B cell (primary cell): Measurements from ENCODE around the gene WRAP73. TPM values are rescaled to one million over a fixed set of nuclear protein-coding genes. Genes with fewer than 3 reads are reported as not detected.

Experiments used
- ATAC-seq: fragments of 200-7000 bp; cut with Tn5 transposase; one replicate; pipeline ENCODE4 v1.10.0; 2021; ENCODE audit warnings: low read depth, mild to moderate bottlenecking, moderate number of reproducible peaks, moderate library complexity
- CTCF ChIA-PET: fragments of 350-600 bp; sonication (Branson Sonifier 250); formaldehyde crosslinking; loops from one replicate; lab custom pipeline; 2021; ENCODE audit warnings: antibody characterized with exemption, inconsistent platforms; lab: Charles Lee
- POLR2A ChIA-PET: fragments of 350-600 bp; sonication (Branson Sonifier 250); formaldehyde crosslinking; loops from one replicate; lab custom pipeline; 2021; ENCODE audit warnings: antibody characterized with exemption; lab: Charles Lee
- DNase-seq: peaks from one replicate; pipeline ENCODE4 v3.0.0; 2013
- H2AFZ ChIP-seq: 2 replicates; pipeline ENCODE4 v1.6.1; 2012; ENCODE audit warnings: mild to moderate bottlenecking, low read depth, low read length; ENCODE audit not compliant: insufficient read depth, poor library complexity, severe bottlenecking
- H3K27ac ChIP-seq, 2 donors: 1 replicate in 1 of 2; 2 replicates in 1 of 2; pipeline ENCODE4 v1.5.1; 2012 to 2013; ENCODE audit warnings: low read length in 2 of 2, mild to moderate bottlenecking in 2 of 2, moderate library complexity in 1 of 2
- H3K27me3 ChIP-seq, 4 experiments: fragments of 200-600 bp in 1 of 4; sonication (generic) in 1 of 4; replicated peaks in 1 of 4; 1 replicate in 2 of 4; 2 replicates in 2 of 4; pipeline versions ENCODE4 v1.6.1 to v1.7.0; 2013 to 2016; ENCODE audit warnings: low read length in 3 of 4, mild to moderate bottlenecking in 2 of 4, mixed read lengths in 1 of 4, moderate library complexity in 1 of 4; ENCODE audit not compliant: insufficient read depth in 4 of 4, control insufficient read depth in 3 of 4; ENCODE audit errors: control extremely low read depth in 1 of 4
- H3K36me3 ChIP-seq, 2 experiments: replicated peaks in 1 of 2; 1 replicate in 1 of 2; 2 replicates in 1 of 2; pipeline versions ENCODE4 v1.6.1 to v1.7.1; 2013; ENCODE audit warnings: low read length in 1 of 2; ENCODE audit not compliant: insufficient read depth in 2 of 2, control insufficient read depth in 1 of 2; ENCODE audit errors: control extremely low read depth in 1 of 2, extremely low read depth in 1 of 2
- H3K4me1 ChIP-seq, 2 donors: fragments of 200-600 bp in 1 of 2; sonication (generic) in 1 of 2; 1 replicate in 1 of 2; 2 replicates in 1 of 2; pipeline versions ENCODE4 v1.5.1 to v1.6.1; 2013 to 2017; ENCODE audit warnings: low read length in 2 of 2; ENCODE audit not compliant: control insufficient read depth in 2 of 2, insufficient read depth in 2 of 2
- H3K4me2 ChIP-seq: replicated peaks from 2 replicates; pipeline ENCODE3; 2012; ENCODE audit warnings: mild to moderate bottlenecking, low read depth, low read length; ENCODE audit not compliant: poor library complexity, severe bottlenecking
- H3K4me3 ChIP-seq, 5 experiments: fragments of 200-600 bp in 1 of 5; sonication (generic) in 1 of 5; 1 replicate in 3 of 5; 2 replicates in 2 of 5; pipeline versions ENCODE4 v1.5.1 to v1.7.0; 2011 to 2016; ENCODE audit warnings: low read length in 4 of 5, mild to moderate bottlenecking in 4 of 5, low read depth in 2 of 5, control low read depth in 1 of 5, moderate library complexity in 1 of 5; ENCODE audit not compliant: insufficient read depth in 1 of 5; ENCODE audit errors: control extremely low read depth in 1 of 5, extremely low read depth in 1 of 5
- H3K79me2 ChIP-seq: fragments of 200-600 bp; sonication (generic); one replicate; pipeline ENCODE4 v1.6.0; 2016; ENCODE audit warnings: low read length; ENCODE audit not compliant: control insufficient read depth, insufficient read depth
- H3K9ac ChIP-seq: fragments of 200-600 bp; sonication (generic); 2 replicates; pipeline ENCODE4 v1.6.1; 2017; ENCODE audit warnings: mild to moderate bottlenecking, low read length, moderate library complexity
- H3K9me3 ChIP-seq, 3 donors: one replicate each; pipeline versions ENCODE4 v1.6.1 to v1.7.1; 2013; ENCODE audit warnings: low read length in 2 of 3; ENCODE audit not compliant: control insufficient read depth in 2 of 3, insufficient read depth in 1 of 3; ENCODE audit errors: control extremely low read depth in 1 of 3
- H4K20me1 ChIP-seq: 2 replicates; pipeline ENCODE4 v1.6.0; 2012; ENCODE audit warnings: mild to moderate bottlenecking, low read length; ENCODE audit not compliant: insufficient read depth, control insufficient read depth, poor library complexity, severe bottlenecking
- H3K27ac Mint-ChIP-seq: one replicate; pipeline ENCODE4 v1.8.0; 2021; ENCODE audit warnings: mixed read lengths
- H3K27me3 Mint-ChIP-seq: one replicate; pipeline ENCODE4 v1.8.0; 2021; ENCODE audit warnings: mixed read lengths
- H3K4me1 Mint-ChIP-seq: one replicate; pipeline ENCODE4 v1.8.0; 2021; ENCODE audit warnings: mixed read lengths
- H3K4me3 Mint-ChIP-seq: one replicate; pipeline ENCODE4 v1.8.0; 2021; ENCODE audit warnings: mixed read lengths
- H3K9me3 Mint-ChIP-seq: one replicate; pipeline ENCODE4 v1.8.0; 2022; ENCODE audit warnings: mixed read lengths; ENCODE audit not compliant: insufficient read depth
- CTCF ChIP-seq: fragments of 200-600 bp; IDR thresholded peaks from one replicate; pipeline ENCODE4 v1.8.0; 2022; ENCODE audit warnings: antibody characterized with exemption, mild to moderate bottlenecking
- WGBS: methylation state at CpG from one replicate; pipeline ENCODE4 v1.1.5; 2013; ENCODE audit warnings: missing lambda C conversion rate; ENCODE audit not compliant: insufficient coverage; 5-methylcytosine and 5-hydroxymethylcytosine counted together
- intact Hi-C: fragments of 100-400 bp; cut with micrococcal nuclease; formaldehyde crosslinking; loops from one replicate; pipeline ENCODE4 v1.10.0; 2022
- polyA plus RNA-seq: library from polyadenylated mRNA; depleted of rRNA; stranded (reverse); fragments of >200 nt; gene quantifications from 2 replicates; pipeline ENCODE4 v1.2.3, GENCODE V29; 2012
- total RNA-seq, 2 donors: library from RNA; stranded (reverse); fragments of 120-200 nt in 1 of 2; gene quantifications; 1 replicate in 1 of 2; 2 replicates in 1 of 2; pipeline versions ENCODE4 v1.2.3 to v1.2.4, GENCODE V29; 2013 to 2022

Gene WRAP73
- total and polyA plus RNA-seq, 2 donors (not counting 1 experiment from before 2014, with no cell fraction given), result 37.1 to 68.5 TPM

GRCh38 chr1:3672231-3672970 lies 22.5 kb upstream of the WRAP73 start:
- no peak for DNase-seq
- H3K36me3 ChIP-seq, result no peaks in the 10 kb centered on the region
- H3K4me3 ChIP-seq, result peak overlapping the region in 4 of 5 experiments; percentile 16 to 52 (median 43)
- H4K20me1 ChIP-seq, result no peaks in the 10 kb centered on the region
- Mint-ChIP-seq H3K27me3 (no peaks in the 10 kb centered on the region), H3K4me3 (peak overlapping the region; percentile 84), H3K9me3 (no peaks in the 10 kb centered on the region), H3K4me1 (peaks cover 55% of the 10 kb centered on the region), H3K27ac (peak overlapping the region; percentile 80)
- no peak for ATAC-seq
- H3K4me1 ChIP-seq, result peaks cover 41 to 59% of the 10 kb centered on the region in 2 donors
- WGBS, result 73% methylated on average over 21 of the region's 21 CpGs
- peaks cover 0 to 4% (median 0%) of the 10 kb centered on the region in 4 experiments for H3K27me3 ChIP-seq
- peak overlapping the region in 1 of 2 donors; percentile 43 for H3K27ac ChIP-seq
- CTCF ChIA-PET, result interaction anchor here (0.9 to 2.5 kb wide), 9 partner anchors 12 to 53 kb away, joined by 3 to 9 read pairs (median 4); partner anchors contain the start of gene WRAP73
- peaks cover 0 to 5% (median 0%) of the 10 kb centered on the region in 3 donors for H3K9me3 ChIP-seq
- H3K9ac ChIP-seq, result peak overlapping the region; percentile 52
- intact Hi-C loops, result no loop called here
- H3K4me2 ChIP-seq, result peak overlapping the region; percentile 68
- H3K79me2 ChIP-seq, result no peaks in the 10 kb centered on the region
- TF ChIP-seq CTCF, result no peak
- POLR2A ChIA-PET, result interaction anchor here (0.6 kb wide), 1 partner anchor 1560 kb away, joined by 5 read pairs; no protein-coding TSS in a partner anchor
- H2AFZ ChIP-seq, result peak overlapping the region; percentile 46
